Epithelial cell of prostate (primary cell): ENCODE measurements around the gene CC2D2A.
"Not testable (repeated sequence)": the region's sequence is repeated elsewhere in the genome, so short reads cannot be mapped to it uniquely, and the experiment has no call there.

Experiments
- DNase-seq: peaks from one replicate; pipeline ENCODE4 v3.0.0-alpha.2; 2011; ENCODE audit warnings: low read depth, low spot score
- H3K27ac ChIP-seq: fragments of 450-650 bp; 2 replicates; pipeline ENCODE4 v1.5.1; 2017; ENCODE audit warnings: mild to moderate bottlenecking

Gene CC2D2A

DNA sequence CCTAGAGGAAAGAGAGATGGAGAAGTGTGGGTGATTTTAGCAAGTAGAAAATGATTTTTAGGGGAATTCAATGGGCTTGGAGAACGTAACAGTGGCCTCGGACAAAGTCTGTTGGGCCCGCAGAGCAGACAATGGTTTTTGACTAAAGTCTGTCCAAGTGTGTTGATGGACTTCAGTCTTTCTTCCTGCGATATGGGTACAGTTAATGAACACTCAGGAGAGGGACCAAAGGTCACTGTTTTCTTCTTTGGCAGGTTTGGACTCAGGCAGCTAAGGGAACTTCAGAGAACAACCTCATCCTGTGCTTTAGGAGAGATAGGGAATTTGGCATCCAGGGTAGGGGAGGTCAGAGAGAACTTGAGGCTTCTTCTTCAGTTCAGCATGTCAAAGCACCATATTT, 38.0 kb downstream of the CC2D2A start:
- no peak for DNase-seq
- H3K27ac ChIP-seq = no peak overlapping the region

DNA sequence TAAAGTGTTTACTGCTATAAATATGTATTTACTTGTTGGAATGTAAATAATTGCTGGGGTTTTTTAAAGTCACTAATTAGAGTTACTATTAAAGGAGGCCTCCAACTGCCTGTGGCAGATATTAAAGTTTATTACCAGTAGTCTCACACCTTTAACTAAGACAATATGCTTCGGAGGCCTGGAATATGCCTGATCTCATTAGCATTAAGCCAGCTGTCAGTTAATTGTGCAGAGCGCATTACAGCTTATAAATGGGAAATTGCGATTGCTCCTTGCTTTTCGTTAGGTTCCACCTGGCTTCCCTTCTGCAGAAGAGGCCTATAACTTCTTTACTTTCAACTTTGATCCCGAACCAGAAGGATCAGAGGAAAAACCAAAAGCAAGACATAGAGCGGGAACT, 41.3 kb downstream of the CC2D2A start:
- DNase-seq = no peak
- H3K27ac ChIP-seq = no peak overlapping the region

DNA sequence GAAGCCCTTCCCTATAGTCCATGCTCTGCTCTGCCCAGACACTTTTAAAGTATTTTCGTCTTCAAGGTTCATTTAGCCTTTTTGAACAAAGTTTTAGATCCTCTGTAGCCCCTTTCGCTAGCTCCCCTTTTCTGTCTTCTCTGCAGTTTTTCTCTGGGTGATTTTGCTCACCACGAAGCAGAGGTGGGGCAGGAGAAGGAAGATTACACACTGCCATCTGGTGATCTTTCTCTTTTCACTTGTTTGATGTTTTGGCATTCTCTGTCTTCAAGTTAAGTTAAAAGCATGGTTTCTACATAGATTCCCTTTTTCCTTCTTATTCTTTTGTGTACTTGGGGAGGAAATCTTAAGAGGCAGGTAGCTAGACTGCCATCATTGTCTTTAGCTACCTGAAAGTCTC, 43.9 kb downstream of the CC2D2A start:
- no peak overlapping the region for H3K27ac ChIP-seq
- no peak for DNase-seq

DNA sequence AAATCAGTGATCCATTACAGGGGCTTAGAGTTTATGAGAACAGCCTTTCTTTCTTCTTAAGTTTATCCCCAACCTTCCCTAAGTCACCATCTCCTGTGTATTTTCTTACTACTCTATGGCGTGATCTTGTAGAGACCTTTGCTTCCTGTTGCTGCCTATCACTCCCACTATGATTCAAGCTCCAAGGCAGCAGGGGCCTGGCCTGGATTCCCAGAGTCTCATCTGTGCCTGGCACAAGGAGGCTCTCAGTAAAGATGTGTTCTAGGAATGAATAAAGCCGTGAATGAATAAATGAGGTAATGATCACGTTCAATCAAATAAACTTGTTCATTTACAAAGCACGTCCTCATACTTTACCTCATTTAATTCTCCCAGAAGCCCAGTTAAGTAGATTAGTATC, 45.4 kb downstream of the CC2D2A start:
- no peak for DNase-seq
- H3K27ac ChIP-seq = no peak overlapping the region

DNA sequence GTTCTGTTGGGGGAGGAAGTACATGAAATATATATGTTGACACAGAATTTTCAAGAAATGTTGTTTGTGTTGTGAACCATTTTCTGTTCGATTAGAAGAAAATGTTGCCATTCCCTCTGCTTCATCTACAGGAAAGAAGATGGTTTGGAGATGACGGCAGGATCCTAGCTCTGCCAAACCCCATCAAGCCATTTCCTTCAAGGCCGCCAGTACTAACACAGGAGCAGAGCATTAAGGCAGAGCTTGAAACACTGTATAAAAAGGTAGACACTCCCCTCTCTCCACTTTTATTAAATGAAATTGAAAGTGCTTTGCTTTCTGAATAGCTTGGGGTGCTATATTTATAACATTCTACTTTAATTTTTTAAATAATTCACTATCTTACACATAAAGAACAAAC, 46.8 kb downstream of the CC2D2A start:
- DNase-seq = no peak
- no peak overlapping the region for H3K27ac ChIP-seq

DNA sequence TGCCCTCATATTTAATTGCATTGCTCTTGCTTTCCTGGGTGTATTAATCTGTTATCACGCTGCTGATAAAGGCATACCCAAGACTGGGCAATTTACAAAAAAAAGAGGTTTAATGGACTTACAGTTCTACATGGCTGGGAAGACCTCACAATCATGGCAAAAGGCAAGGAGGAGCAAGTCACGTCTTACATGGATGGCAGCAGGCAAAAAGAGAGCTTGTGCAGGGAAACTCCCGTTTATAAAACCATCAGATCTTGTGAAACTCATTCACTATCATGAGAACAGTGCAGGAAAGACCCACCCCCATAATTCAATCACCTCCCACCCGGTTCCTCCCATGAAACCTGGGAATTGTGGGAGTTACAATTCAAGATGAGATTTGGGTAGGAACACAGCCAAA, 48.0 kb downstream of the CC2D2A start:
- H3K27ac ChIP-seq, DNase-seq: not testable (repeated sequence)

DNA sequence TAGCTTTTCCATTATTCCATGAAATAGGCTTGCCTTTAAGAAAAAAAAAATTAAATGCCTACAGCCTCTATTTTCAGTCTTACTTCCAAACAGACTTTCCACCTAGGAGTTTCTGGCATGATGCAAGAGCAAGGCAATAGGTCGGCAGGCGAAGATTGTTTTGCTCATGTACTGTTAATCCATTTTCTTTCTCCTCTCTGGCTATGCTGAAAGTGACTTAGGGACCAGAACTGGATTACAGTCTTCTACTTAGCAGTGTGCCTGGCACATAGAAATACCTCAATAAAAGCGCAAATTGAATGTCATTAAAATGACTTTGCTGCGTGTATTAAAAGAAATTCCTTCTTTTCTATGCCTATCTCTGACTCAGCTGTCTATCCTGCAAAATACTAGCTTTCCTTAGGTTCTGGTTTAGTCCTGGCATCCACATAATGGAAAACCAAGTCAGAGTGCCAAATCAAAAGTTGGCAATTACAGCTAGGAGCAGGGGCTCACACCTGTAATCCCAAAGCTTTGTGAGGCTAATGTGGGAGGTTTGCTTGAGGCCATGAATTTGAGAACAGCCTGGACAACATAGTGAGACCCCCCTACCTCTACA, 51.9 kb downstream of the CC2D2A start:
- peak overlapping the region; percentile 22 for H3K27ac ChIP-seq
- DNase-seq = no peak

DNA sequence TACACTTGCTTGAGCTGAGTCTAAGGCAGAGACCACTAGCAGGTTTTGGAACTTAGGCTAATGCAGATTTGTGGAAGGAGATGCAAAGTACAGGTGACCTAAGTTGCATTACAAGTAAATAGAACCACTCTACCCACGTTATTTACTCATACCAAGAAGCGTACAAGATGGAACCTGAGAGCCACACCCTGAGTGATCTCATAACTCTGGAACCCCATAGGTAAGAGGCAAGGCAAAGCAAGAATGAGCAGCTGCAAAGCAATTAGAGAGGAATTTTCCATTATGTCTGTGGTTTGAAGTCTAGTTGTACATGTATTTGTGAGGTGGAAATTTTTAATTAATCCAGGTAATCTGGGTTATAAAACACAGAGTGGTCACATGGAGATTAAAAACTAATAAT, 55.4 kb downstream of the CC2D2A start:
- H3K27ac ChIP-seq = peak overlapping the region; percentile 85
- DNase-seq = peak; percentile 88

DNA sequence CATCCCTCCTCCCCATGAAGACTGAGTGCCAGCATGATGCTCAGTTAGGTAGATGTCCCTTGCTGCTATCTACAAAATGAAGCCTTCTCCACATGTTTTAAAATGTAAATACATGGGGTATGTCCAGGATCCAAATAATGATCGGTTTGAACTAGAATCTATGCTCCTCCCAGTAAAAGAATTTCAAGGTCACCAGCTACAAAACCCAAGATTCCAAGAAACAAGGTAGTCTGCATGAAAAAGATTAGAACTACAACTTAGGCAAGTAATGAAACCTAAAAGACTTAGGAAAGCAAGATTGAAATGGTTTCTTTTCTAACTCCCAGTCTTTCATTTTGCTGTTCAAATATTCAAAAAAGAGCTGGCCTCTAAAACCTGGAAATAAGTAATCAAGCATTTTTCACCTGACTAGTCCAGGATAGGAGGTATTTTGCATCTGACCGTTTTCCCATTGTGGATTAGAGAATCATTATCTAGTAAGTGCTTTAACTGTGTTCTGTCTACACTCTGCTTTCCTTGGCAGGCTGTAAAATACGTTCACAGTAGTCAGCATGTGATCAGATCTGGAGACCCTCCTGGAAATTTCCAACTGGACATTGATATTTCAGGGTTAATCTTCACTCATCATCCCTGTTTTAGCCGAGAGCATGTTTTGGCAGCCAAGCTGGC, 57.4 kb downstream of the CC2D2A start:
- no peak overlapping the region for H3K27ac ChIP-seq
- no peak for DNase-seq

DNA sequence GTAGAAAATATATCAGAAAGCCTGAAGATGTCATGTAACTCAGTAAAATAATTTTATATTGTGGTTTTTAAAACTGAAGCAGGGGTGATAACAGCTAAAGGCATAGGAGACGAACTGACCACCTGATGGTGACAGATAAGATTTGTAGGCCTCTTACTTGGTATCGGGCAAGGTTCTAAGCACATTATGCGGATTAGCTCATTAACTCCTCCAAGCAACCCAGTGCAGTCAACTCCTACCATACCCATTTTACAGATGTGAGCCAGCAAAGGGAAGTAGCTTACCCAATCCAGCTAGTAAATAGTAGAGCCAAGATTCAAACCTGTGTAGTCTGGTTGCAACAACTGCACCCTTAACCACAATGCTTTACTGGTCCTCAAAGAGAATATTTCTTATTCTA, 62.1 kb downstream of the CC2D2A start:
- no peak for DNase-seq
- H3K27ac ChIP-seq = no peak overlapping the region

DNA sequence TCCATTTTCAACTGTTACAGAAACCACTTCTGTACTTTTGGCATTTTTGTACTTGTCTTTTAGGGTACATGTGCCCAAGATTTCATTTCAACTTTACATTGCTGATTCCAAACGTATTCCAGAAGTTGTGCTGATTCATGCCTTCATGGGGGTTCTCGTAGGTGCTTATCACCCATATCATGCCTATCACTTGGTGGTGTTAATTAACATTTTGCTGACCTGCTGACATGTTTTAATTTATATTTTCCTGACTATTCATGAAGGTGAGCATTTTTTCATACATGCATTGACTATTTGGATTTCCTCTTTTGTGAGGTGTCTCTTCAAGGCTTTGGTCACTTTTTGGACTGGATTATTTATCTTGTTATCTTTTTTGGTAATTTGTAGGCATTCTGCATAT, 64.1 kb downstream of the CC2D2A start:
- no peak for DNase-seq
- H3K27ac ChIP-seq = no peak overlapping the region

DNA sequence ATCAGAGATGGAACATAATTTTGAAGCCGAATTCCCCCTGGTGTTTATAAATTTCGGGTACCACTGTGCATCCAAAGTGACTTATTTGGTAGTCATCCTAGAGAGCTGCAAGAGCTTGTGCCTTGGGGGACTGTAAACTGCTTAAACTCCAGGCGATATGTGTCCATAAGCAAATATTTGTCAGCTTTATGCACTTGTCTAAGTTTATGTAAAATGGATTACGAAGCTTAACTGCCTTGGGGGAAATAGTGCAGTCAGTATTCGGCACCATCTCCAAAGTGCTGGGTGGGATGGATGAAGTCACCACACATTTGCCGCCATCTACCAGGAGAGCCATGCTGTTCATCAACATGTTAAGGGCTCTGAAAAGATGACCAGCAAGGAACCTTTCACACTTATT, 65.9 kb downstream of the CC2D2A start:
- H3K27ac ChIP-seq = no peak overlapping the region
- no peak for DNase-seq

DNA sequence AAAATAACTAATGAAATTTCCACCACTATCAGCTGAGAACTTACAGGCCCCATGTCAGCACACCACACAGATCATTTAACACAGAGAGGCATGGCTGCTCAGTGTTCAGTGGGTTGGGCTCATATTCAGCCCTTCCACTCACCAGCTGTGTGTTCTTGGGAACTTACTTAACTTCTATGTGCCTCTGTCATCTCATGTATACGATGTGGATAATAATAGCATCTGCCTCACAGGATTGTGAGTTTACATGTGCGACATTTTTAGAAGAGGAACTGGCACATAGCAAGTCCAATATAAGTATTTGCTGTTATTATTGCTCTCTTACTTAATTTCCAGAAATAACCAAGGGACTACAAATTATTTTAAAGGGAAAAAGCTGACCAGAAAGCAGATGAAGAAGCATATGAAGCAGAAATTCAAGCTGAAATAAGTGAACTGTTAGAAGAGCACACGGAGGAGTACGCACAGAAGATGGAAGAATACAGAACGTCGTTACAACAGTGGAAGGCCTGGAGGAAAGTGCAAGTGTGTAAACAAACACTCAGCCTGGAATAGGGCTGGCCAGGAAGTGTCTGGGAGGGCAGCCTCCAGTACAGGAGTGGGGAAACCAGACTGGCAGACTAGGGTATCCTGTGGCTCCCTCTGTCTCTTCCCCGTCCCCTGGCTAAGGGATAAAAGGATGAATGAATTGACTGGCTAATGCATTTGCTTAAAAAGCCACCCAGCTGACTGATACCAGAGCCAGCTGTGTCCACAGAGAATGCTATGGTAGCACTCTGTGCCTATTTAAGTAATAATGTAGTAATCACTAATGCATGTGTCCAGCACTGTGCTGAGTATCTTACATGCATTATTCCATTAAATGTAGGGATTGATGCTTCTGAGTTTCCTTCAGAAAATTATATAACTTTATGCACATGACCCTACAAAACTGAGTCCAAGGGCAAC, 67.1 kb downstream of the CC2D2A start:
- DNase-seq = no peak
- no peak overlapping the region for H3K27ac ChIP-seq

DNA sequence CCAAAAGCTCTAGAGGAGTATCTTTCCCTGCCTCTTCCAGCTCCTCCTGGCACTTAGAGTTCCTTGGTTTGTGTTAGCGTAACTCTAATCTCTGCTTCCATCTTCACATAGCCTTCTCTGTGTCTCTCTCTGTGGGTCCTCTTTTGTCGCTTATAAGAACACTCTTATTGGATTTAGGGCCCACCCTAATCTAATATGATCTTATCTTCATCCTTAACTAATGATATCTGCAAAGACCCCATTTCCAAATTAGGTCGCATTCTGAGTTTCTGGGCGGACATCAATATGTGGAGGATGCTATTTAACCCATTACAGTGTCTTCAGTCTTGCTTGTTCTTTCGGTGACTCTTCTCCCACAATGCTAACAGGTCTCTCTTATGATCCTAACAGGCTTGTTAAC, 72.3 kb downstream of the CC2D2A start:
- DNase-seq = no peak
- no peak overlapping the region for H3K27ac ChIP-seq

DNA sequence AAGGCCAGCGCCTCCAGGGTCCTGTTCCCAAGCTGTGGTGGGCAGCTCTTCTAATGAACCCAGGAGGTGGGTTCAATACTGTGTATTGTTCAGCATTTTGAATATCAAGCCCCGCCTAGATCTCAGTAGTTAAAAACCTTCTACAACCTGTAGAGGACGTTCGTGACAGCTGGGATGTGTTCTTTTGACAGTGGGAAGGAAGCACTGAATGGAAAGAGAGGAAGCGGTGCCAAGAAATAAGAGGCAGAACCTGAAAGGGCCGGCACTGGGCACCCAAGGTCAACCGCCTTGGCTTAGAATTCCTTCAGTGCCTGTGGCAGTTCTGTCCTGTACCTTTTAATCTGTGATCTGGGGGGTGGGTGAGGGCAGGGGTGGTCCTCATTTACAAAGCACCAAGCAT, 73.1 kb downstream of the CC2D2A start:
- no peak for DNase-seq
- H3K27ac ChIP-seq = no peak overlapping the region

DNA sequence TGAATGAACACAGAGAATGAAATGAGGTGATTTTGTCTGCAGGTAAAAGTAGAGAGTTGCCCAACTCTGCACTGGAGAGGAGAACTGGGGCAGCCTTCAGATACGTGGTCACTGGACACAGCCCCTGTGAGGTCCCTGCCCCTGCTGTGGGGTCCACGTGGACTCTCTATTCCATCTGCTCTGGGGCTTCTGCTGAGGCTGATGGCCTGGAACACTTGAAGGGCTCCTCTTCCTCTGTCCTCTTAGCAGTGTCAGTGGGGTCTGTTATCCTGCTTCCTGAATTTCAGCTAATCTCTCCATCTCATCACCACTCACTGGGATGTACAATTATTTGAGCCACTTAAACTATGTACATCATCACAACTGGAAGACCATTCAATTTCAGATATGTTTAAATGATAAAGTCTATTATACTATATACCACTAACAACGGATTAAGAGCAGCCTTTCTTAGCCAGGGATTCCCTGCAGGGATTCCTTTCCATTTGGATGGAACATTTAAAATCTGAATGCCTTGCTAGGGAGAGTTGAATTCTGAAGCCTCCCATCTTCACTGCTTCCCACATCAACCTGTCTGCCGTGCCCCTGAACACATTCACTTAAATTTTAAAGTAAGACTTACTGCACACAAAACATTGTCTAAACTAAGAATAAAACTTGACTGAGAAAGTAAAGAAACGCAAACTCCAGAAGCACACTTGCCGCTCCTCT, 74.0 kb downstream of the CC2D2A start:
- DNase-seq = no peak
- H3K27ac ChIP-seq = no peak overlapping the region

DNA sequence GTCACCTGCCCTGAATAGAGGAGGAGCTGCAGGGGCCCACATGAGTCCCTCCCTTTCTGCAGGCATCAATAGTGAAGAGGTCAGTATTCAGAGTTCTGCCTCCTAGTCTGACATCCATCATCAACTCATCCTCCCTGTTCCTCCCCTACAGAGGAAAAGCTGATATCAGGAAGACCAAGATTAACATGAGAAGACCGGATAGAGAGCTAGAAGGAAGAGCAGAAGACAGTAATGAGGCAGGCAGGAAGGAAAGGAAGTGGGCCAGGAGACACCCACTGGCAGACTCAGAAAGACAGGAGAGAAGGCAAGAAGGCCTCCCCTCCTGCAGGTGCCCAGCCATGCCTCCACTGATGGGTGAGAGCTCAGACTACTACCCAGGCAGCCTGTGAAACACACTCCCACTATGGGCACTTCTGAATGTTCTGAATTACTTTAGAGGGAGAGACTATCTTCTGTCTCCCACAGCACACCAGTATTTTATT, 74.6 kb downstream of the CC2D2A start:
- H3K27ac ChIP-seq = no peak overlapping the region
- no peak for DNase-seq

DNA sequence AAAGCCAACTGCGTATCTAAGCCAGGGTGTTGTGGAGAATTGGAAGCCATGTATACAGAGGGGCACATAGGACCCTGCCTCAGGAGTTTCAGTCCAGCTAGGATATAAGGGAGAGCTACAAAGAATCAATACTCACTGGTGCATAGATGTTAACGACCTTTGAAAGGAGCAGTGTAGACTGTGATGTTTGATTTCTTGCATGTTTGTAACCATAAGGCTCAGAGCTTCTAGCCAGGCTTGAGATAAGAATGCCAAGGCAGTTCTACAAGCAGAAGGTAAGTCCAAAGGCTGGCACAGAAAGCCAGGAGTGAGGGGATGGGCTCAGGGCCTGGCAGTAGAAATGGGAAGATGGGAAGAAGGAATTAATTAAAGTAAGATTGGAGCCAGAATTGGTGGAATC, 75.7 kb downstream of the CC2D2A start:
- no peak for DNase-seq
- H3K27ac ChIP-seq = no peak overlapping the region

DNA sequence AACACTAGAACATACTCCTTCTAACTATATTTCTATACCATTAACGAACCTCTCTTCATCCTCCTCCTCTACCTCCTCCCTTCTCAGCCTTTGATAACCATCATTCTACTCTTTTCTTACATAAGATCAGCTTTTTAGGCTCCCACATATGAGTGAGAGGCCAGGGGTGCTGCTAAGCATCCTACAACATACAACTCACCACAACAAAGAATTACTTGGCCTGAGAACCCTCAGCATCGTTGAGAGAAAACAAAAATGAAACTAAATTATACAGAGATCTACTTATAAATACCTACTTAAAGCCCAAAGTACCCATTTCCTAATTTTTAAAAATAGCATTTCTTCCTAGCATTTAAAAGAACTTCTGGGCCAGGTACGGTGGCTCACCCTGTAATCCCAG, 77.7 kb downstream of the CC2D2A start:
- no peak overlapping the region for H3K27ac ChIP-seq
- DNase-seq = no peak

DNA sequence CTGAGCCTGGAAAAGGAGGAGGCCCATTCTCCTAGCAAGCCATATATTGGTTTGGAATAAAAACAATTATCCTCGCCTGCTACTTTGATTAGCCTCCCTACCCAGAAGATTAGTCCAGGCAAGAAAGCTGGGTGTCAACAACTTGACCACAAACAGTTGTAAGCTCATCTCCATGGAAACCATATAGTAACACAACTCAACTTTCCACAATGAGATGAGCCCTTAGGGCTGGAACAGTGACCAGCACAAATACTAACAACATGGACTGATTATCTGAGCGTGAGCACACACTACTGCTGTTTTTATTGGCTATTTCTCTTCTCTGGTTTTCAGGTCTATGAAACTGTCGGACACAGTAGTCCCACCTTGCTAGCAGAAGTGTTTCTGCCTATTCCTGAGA, 80.8 kb downstream of the CC2D2A start:
- H3K27ac ChIP-seq = no peak overlapping the region
- DNase-seq = no peak
